GM21717 (cell line): Measurements from ENCODE around the gene CACNA1H.

Experiments
- ATAC-seq: cut with Tn5 transposase; IDR thresholded peaks from one replicate; pipeline ENCODE4 v1.9.1; 2021; ENCODE audit warnings: mild to moderate bottlenecking, moderate library complexity; ENCODE audit not compliant: unreplicated experiment

The CACNA1H gene

GRCh38 chr16:1122398-1122765 lies 30.5 kb upstream of the CACNA1H start:
- no peak for ATAC-seq

GRCh38 chr16:1123525-1124230 lies 29.2 kb upstream of the CACNA1H start:
- no peak for ATAC-seq

- no peak for ATAC-seq
Observed at GRCh38 chr16:1124291-1124690, 28.6 kb upstream of the CACNA1H start.

GRCh38 chr16:1124795-1125194 lies 28.1 kb upstream of the CACNA1H start:
- ATAC-seq = no peak

- no peak for ATAC-seq
Observed at GRCh38 chr16:1125471-1125870, 27.4 kb upstream of the CACNA1H start.

- no peak for ATAC-seq
Observed at GRCh38 chr16:1126044-1126443, 26.9 kb upstream of the CACNA1H start.

- ATAC-seq = no peak
Observed at GRCh38 chr16:1126586-1126985, 26.3 kb upstream of the CACNA1H start.

- ATAC-seq = no peak
Observed at GRCh38 chr16:1127101-1127500, 25.8 kb upstream of the CACNA1H start.

GRCh38 chr16:1127971-1128715 lies 24.8 kb upstream of the CACNA1H start:
- no peak for ATAC-seq

- no peak for ATAC-seq
Observed at GRCh38 chr16:1129106-1129960, 23.6 kb upstream of the CACNA1H start.

- no peak for ATAC-seq
Observed at GRCh38 chr16:1130382-1130781, 22.5 kb upstream of the CACNA1H start.

GRCh38 chr16:1131378-1131994 lies 21.4 kb upstream of the CACNA1H start:
- no peak for ATAC-seq

GRCh38 chr16:1132431-1132830 lies 20.5 kb upstream of the CACNA1H start:
- ATAC-seq = no peak

- ATAC-seq = no peak
Observed at GRCh38 chr16:1133271-1133670, 19.6 kb upstream of the CACNA1H start.

- no peak for ATAC-seq
Observed at GRCh38 chr16:1133810-1134520, 18.9 kb upstream of the CACNA1H start.

- no peak for ATAC-seq
Observed at GRCh38 chr16:1134776-1135458, 18.0 kb upstream of the CACNA1H start.

- no peak for ATAC-seq
Observed at GRCh38 chr16:1135459-1135825, 17.5 kb upstream of the CACNA1H start.

- no peak for ATAC-seq
Observed at GRCh38 chr16:1137604-1138003, 15.3 kb upstream of the CACNA1H start.

- no peak for ATAC-seq
Observed at GRCh38 chr16:1140582-1141162, 12.2 kb upstream of the CACNA1H start.

GRCh38 chr16:1141191-1141590 lies 11.7 kb upstream of the CACNA1H start:
- ATAC-seq = no peak
